HepG2 (cell line): ENCODE results near the gene RRAS. TPM values are rescaled to one million over a fixed set of nuclear protein-coding genes. Genes with fewer than 3 reads are reported as not detected.

Source experiments
- GABPA ChIP-seq, 2 experiments: IDR thresholded peaks; 2 replicates each; pipeline ENCODE4 v1.6.1; 2011 to 2016; ENCODE audit warnings: low read depth in 2 of 2, low read length in 1 of 2, missing biosample characterization in 1 of 2, missing genetic modification characterization in 1 of 2
- HHEX ChIP-seq: IDR thresholded peaks from 2 replicates; pipeline ENCODE4 v1.6.1; 2016; ENCODE audit warnings: control low read depth
- IKZF4 ChIP-seq: sonication (generic); formaldehyde crosslinking; IDR thresholded peaks from 2 replicates; pipeline ENCODE4 v1.5.1; 2020; ENCODE audit warnings: borderline replicate concordance, mild to moderate bottlenecking, low read depth, missing genetic modification reagents; ENCODE audit errors: not compliant biosample characterization
- KDM1A ChIP-seq: IDR thresholded peaks from 2 replicates; pipeline ENCODE4 v1.6.1; 2016; ENCODE audit warnings: missing compliant biosample characterization
- NFYC ChIP-seq: IDR thresholded peaks from 2 replicates; pipeline ENCODE4 v1.6.1; 2016; ENCODE audit warnings: missing genetic modification reagents, missing compliant biosample characterization
- PRPF4 ChIP-seq: fragments of 200-400 bp; formaldehyde crosslinking; IDR thresholded peaks from 2 replicates; pipeline ENCODE4 v1.6.1; 2016; ENCODE audit warnings: low read length, low read depth; ENCODE audit not compliant: poor library complexity, severe bottlenecking
- RFXANK ChIP-seq: IDR thresholded peaks from 2 replicates; pipeline ENCODE4 v1.6.1; 2016
- SYNCRIP ChIP-seq: fragments of 200-400 bp; formaldehyde crosslinking; IDR thresholded peaks from 2 replicates; pipeline ENCODE4 v1.6.1; 2018; ENCODE audit warnings: mild to moderate bottlenecking, low read depth, low read length; ENCODE audit not compliant: insufficient read depth
- ZKSCAN5 ChIP-seq: sonication (generic); formaldehyde crosslinking; IDR thresholded peaks from 2 replicates; pipeline ENCODE4 v1.5.1; 2020; ENCODE audit warnings: mild to moderate bottlenecking, missing genetic modification reagents
- ZNF709 ChIP-seq: sonication (generic); formaldehyde crosslinking; IDR thresholded peaks from 2 replicates; pipeline ENCODE4 v1.5.0; 2020; ENCODE audit warnings: mild to moderate bottlenecking, missing genetic modification reagents
- ZNF768 ChIP-seq: sonication (generic); formaldehyde crosslinking; IDR thresholded peaks from 2 replicates; pipeline ENCODE4 v1.4.0; 2020; ENCODE audit warnings: missing genetic modification reagents
- ZNF790 ChIP-seq: sonication (generic); formaldehyde crosslinking; IDR thresholded peaks from 2 replicates; pipeline ENCODE4 v1.8.0; 2022; ENCODE audit warnings: missing genetic modification reagents, mild to moderate bottlenecking, borderline replicate concordance
- ZSCAN9 ChIP-seq: IDR thresholded peaks from 2 replicates; pipeline ENCODE4 v1.6.1; 2016; ENCODE audit warnings: borderline replicate concordance
- polyA plus RNA-seq, 8 experiments: library from polyadenylated mRNA; depleted of rRNA in 3 of 8; stranded (reverse) in 7 of 8; unstranded in 1 of 8; fragments of >200 nt; fragmentation: Illumina TruSeq in 4 of 8; extraction: Trizol in 4 of 8; gene quantifications; 2 replicates each; pipeline versions ENCODE4 v1.2.1 to v1.2.3, GENCODE V29; 2011 to 2016; ENCODE audit warnings: low read depth in 4 of 8, missing spikeins in 1 of 8, mixed read lengths in 1 of 8; ENCODE audit not compliant: insufficient read depth in 1 of 8
- total RNA-seq, 5 experiments: library from RNA; depleted of rRNA; stranded (reverse); fragments of >200 nt; fragmentation: Illumina TruSeq; extraction: Trizol; gene quantifications; 2 replicates each; pipeline ENCODE4 v1.2.3, GENCODE V29; 2016; ENCODE audit warnings: low read depth in 1 of 5
- TF ChIP-seq, protein P1 (sequence below): sonication (generic); formaldehyde crosslinking; IDR thresholded peaks from 2 replicates; pipeline ENCODE4 v1.4.0; 2020; ENCODE audit warnings: missing genetic modification reagents
- TF ChIP-seq, protein P2 (sequence below): sonication (generic); formaldehyde crosslinking; IDR thresholded peaks from 2 replicates; pipeline ENCODE4 v1.4.0; 2020; ENCODE audit warnings: missing genetic modification reagents
- TF ChIP-seq, protein P3 (sequence below): sonication (generic); formaldehyde crosslinking; conservative IDR thresholded peaks from 2 replicates; pipeline ENCODE4 v1.5.0; 2020; ENCODE audit warnings: missing genetic modification reagents
- TF ChIP-seq, protein P4 (sequence below): sonication (generic); formaldehyde crosslinking; IDR thresholded peaks from 2 replicates; pipeline ENCODE4 v1.5.0; 2020; ENCODE audit warnings: missing genetic modification reagents
- TF ChIP-seq, protein P5 (sequence below): sonication (generic); formaldehyde crosslinking; IDR thresholded peaks from 2 replicates; pipeline ENCODE4 v1.8.1; 2023; ENCODE audit warnings: mild to moderate bottlenecking, inconsistent platforms, moderate library complexity, missing genetic modification reagents, borderline replicate concordance

The RRAS gene
- total and polyA plus RNA-seq, 2 of the 13 experiments (the other 11 are each of a cell fraction or from before 2014, with no cell fraction given), result 1.5 to 12.0 TPM

DNA sequence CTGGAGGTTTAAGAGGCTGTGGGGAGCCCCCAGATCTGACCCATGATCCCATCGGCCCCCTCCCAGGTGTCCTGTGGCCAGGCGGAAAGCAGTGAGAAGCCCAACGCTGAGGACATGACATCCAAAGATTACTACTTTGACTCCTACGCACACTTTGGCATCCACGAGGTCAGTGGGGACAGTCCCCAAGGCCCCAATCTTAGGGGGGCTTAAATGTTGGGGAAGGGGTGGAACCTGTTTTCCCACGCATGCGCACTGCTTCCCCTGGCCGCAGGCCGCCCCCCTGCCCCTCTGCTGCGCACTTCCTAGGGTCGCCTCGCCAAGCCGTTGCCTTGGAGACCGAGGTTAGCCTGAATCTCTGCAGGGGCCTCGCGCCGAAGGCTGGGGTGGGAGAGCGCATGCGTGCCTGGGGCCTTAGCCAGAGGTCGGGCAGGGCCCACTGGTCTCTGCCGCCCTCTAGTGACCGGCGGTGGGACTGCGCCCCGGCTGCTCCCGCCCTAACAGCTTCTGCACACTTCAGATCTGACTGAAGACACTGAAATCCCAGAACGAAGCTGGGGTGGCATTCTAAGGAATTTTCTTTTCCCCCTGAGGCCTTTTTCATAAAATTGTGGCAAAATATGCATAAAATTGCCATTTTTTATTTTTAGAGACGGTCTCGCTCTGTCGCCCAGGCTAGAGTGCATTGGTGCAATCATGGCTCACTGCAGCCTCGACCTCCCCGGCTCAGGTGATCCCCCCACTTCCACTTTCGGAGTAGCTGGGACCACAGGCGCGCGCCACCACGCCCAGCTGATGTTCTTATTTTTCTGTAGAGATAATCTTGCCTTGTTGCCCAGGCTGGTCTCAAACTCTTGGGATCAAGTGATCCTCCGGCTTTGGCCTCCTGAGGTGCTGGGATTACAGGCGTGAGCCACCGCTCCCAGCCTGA lies 40.7 kb upstream of the RRAS start (continued):
- TF ChIP-seq, protein P1, sequence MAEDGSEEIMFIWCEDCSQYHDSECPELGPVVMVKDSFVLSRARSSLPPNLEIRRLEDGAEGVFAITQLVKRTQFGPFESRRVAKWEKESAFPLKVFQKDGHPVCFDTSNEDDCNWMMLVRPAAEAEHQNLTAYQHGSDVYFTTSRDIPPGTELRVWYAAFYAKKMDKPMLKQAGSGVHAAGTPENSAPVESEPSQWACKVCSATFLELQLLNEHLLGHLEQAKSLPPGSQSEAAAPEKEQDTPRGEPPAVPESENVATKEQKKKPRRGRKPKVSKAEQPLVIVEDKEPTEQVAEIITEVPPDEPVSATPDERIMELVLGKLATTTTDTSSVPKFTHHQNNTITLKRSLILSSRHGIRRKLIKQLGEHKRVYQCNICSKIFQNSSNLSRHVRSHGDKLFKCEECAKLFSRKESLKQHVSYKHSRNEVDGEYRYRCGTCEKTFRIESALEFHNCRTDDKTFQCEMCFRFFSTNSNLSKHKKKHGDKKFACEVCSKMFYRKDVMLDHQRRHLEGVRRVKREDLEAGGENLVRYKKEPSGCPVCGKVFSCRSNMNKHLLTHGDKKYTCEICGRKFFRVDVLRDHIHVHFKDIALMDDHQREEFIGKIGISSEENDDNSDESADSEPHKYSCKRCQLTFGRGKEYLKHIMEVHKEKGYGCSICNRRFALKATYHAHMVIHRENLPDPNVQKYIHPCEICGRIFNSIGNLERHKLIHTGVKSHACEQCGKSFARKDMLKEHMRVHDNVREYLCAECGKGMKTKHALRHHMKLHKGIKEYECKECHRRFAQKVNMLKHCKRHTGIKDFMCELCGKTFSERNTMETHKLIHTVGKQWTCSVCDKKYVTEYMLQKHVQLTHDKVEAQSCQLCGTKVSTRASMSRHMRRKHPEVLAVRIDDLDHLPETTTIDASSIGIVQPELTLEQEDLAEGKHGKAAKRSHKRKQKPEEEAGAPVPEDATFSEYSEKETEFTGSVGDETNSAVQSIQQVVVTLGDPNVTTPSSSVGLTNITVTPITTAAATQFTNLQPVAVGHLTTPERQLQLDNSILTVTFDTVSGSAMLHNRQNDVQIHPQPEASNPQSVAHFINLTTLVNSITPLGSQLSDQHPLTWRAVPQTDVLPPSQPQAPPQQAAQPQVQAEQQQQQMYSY (CRISPR knock-in tag), result no peak
- TF ChIP-seq, protein P2, sequence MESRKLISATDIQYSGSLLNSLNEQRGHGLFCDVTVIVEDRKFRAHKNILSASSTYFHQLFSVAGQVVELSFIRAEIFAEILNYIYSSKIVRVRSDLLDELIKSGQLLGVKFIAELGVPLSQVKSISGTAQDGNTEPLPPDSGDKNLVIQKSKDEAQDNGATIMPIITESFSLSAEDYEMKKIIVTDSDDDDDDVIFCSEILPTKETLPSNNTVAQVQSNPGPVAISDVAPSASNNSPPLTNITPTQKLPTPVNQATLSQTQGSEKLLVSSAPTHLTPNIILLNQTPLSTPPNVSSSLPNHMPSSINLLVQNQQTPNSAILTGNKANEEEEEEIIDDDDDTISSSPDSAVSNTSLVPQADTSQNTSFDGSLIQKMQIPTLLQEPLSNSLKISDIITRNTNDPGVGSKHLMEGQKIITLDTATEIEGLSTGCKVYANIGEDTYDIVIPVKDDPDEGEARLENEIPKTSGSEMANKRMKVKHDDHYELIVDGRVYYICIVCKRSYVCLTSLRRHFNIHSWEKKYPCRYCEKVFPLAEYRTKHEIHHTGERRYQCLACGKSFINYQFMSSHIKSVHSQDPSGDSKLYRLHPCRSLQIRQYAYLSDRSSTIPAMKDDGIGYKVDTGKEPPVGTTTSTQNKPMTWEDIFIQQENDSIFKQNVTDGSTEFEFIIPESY (CRISPR knock-in tag), result no peak
- no peak for TF ChIP-seq GABPA (IDR thresholded peaks at IDR 0.05; ENCODE audit: low read depth, low read length)
- no peak for TF ChIP-seq GABPA (CRISPR knock-in tag; IDR thresholded peaks at IDR 0.05; ENCODE audit: low read depth)
- TF ChIP-seq ZNF790 (CRISPR knock-in tag), result no peak
- no peak for TF ChIP-seq IKZF4
- no peak for TF ChIP-seq KDM1A (CRISPR knock-in tag)
- no peak for TF ChIP-seq ZNF709 (CRISPR knock-in tag)
- TF ChIP-seq ZNF768 (CRISPR knock-in tag), result no peak
- TF ChIP-seq, protein P3, sequence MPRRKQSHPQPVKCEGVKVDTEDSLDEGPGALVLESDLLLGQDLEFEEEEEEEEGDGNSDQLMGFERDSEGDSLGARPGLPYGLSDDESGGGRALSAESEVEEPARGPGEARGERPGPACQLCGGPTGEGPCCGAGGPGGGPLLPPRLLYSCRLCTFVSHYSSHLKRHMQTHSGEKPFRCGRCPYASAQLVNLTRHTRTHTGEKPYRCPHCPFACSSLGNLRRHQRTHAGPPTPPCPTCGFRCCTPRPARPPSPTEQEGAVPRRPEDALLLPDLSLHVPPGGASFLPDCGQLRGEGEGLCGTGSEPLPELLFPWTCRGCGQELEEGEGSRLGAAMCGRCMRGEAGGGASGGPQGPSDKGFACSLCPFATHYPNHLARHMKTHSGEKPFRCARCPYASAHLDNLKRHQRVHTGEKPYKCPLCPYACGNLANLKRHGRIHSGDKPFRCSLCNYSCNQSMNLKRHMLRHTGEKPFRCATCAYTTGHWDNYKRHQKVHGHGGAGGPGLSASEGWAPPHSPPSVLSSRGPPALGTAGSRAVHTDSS (CRISPR knock-in tag), result no peak
- no peak for TF ChIP-seq ZKSCAN5 (CRISPR knock-in tag)
- no peak for TF ChIP-seq PRPF4
- TF ChIP-seq, protein P4, sequence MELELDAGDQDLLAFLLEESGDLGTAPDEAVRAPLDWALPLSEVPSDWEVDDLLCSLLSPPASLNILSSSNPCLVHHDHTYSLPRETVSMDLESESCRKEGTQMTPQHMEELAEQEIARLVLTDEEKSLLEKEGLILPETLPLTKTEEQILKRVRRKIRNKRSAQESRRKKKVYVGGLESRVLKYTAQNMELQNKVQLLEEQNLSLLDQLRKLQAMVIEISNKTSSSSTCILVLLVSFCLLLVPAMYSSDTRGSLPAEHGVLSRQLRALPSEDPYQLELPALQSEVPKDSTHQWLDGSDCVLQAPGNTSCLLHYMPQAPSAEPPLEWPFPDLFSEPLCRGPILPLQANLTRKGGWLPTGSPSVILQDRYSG, result no peak
- no peak for TF ChIP-seq RFXANK (CRISPR knock-in tag)
- TF ChIP-seq, protein P5, sequence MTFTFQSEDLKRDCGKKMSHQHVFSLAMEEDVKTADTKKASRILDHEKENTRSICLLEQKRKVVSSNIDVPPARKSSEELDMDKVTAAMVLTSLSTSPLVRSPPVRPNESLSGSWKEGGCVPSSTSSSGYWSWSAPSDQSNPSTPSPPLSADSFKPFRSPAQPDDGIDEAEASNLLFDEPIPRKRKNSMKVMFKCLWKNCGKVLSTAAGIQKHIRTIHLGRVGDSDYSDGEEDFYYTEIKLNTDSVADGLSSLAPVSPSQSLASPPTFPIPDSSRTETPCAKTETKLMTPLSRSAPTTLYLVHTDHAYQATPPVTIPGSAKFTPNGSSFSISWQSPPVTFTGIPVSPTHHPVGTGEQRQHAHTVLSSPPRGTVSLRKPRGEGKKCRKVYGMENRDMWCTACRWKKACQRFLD (CRISPR knock-in tag), result no peak
- no peak for TF ChIP-seq SYNCRIP
- TF ChIP-seq NFYC (CRISPR knock-in tag), result no peak
- 0 out of 2 replicates have a peak, but pooled peaks have one; percentile 4 for TF ChIP-seq ZSCAN9 (CRISPR knock-in tag)
- no peak for TF ChIP-seq HHEX
